Gastroesophageal sphincter (tissue), 4 donors: Measurements from ENCODE around the gene SLC16A11. TPM values are rescaled to one million over a fixed set of nuclear protein-coding genes. Genes with fewer than 3 reads are reported as not detected.

ENCODE experiments used
- ATAC-seq: fragments of 150-250 bp; one replicate; pipeline ENCODE4 v1.9.1; 2016; ENCODE audit warnings: mild to moderate bottlenecking, moderate library complexity
- H3K27ac ChIP-seq, 4 donors: fragments of 200-600 bp; sonication (generic) in 3 of 4; 1 replicate in 3 of 4; 2 replicates in 1 of 4; pipeline ENCODE4 v1.5.1; 2016 to 2019
- H3K27me3 ChIP-seq: fragments of 200-600 bp; sonication (generic); one replicate; pipeline ENCODE4 v1.5.1; 2019
- H3K36me3 ChIP-seq, 2 donors: fragments of 200-600 bp; sonication (generic); one replicate each; pipeline ENCODE4 v1.5.1; 2019; ENCODE audit warnings: control low read depth in 1 of 2
- H3K4me1 ChIP-seq, 3 donors: fragments of 200-600 bp; sonication (generic); 1 replicate in 2 of 3; 2 replicates in 1 of 3; pipeline ENCODE4 v1.5.1; 2016 to 2019; ENCODE audit warnings: control low read depth in 2 of 3
- H3K4me3 ChIP-seq, 2 donors: fragments of 200-600 bp; sonication (generic); one replicate each; pipeline ENCODE4 v1.5.1; 2019; ENCODE audit warnings: mild to moderate bottlenecking in 1 of 2, moderate library complexity in 1 of 2
- H3K9me3 ChIP-seq, 3 donors: fragments of 200-600 bp; sonication (generic); one replicate each; pipeline ENCODE4 v1.5.1; 2017 to 2019; ENCODE audit warnings: control low read depth in 2 of 3
- EP300 ChIP-seq: sonication (generic); formaldehyde crosslinking; IDR thresholded peaks from one replicate; pipeline ENCODE4 v1.6.1; 2017; ENCODE audit warnings: antibody characterized with exemption, mild to moderate bottlenecking
- POLR2A ChIP-seq, 2 donors: fragments of 450-650 bp; IDR thresholded peaks; one replicate each; pipeline ENCODE4 v1.6.1; 2017; ENCODE audit warnings: antibody characterized with exemption in 2 of 2, mild to moderate bottlenecking in 2 of 2, moderate library complexity in 1 of 2
- POLR2AphosphoS5 ChIP-seq: sonication (generic); formaldehyde crosslinking; IDR thresholded peaks from one replicate; pipeline ENCODE4 v1.6.1; 2017; ENCODE audit warnings: antibody characterized with exemption
- WGBS, 2 donors: methylation state at CpG; one replicate each; pipeline ENCODE4 v1.1.5; 2018; ENCODE audit warnings: low coverage in 1 of 2; 5-methylcytosine and 5-hydroxymethylcytosine counted together
- total RNA-seq, 4 donors: library from RNA; depleted of rRNA; stranded (reverse); fragments of >200 nt; gene quantifications; one replicate each; pipeline ENCODE4 v1.1.0, GENCODE V29; 2016
- TF ChIP-seq, protein P1 (sequence below), 4 experiments: fragments of 200-600 bp in 2 of 4; fragments of 450-650 bp in 2 of 4; sonication (generic) in 1 of 4; IDR thresholded peaks; one replicate each; pipeline ENCODE4 v1.5.1; 2017 to 2019; ENCODE audit warnings: antibody characterized with exemption in 4 of 4, mild to moderate bottlenecking in 2 of 4, moderate library complexity in 2 of 4

Gene SLC16A11
- total RNA-seq, 4 donors from 2014 or later, result 0.32 to 0.54 (median 0.39) TPM; not detected in 1

DNA sequence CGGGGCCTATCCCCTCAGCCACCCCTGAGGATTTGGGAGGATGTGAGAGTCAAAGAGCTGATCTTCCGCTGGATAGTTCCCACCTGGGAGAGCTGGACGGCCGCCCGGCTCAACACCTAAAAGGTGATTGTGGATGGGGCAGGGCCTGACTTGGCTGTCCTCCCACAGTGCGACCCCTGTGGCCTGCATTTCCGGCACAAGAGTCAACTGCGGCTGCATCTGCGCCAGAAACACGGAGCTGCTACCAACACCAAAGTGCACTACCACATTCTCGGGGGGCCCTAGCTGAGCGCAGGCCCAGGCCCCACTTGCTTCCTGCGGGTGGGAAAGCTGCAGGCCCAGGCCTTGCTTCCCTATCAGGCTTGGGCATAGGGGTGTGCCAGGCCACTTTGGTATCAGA lies 16.6 kb downstream of the SLC16A11 start:
- WGBS, 2 donors, result 82% methylated on average over 6 of the region's 13 CpGs; no CpG with 5 or more reads in 1 of the 2 donors

DNA sequence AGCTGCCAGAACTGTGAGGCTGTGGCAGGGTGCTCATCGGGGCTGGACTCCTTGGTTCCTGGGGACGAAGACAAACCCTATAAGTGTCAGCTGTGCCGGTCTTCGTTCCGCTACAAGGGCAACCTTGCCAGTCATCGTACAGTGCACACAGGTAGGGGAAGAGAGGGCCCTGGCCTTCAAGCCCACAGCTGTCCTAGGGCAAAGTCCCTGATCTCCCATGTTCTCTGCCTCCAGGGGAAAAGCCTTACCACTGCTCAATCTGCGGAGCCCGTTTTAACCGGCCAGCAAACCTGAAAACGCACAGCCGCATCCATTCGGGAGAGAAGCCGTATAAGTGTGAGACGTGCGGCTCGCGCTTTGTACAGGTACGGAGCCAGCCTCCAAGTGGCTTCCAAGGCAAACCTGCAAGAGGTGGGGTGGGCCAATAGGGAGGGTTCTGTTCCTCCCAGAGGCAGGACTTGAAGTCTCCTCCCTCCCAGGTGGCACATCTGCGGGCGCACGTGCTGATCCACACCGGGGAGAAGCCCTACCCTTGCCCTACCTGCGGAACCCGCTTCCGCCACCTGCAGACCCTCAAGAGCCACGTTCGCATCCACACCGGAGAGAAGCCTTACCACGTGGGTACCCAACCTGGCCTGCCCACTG lies 17.3 kb downstream of the SLC16A11 start:
- H3K27me3 ChIP-seq, result peaks cover 45% of the 10 kb centered on the region
- no peaks in the 10 kb centered on the region for H3K36me3 ChIP-seq
- 84% methylated on average over 12 of the region's 29 CpGs; no CpG with 5 or more reads in 1 of the 2 donors for WGBS, 2 donors
- H3K27ac ChIP-seq, result peak overlapping the region in 2 of 4 donors; percentile 1 to 43
- peaks cover 0 to 34% (median 3%) of the 10 kb centered on the region in 3 donors for H3K4me1 ChIP-seq
- TF ChIP-seq, protein P1, sequence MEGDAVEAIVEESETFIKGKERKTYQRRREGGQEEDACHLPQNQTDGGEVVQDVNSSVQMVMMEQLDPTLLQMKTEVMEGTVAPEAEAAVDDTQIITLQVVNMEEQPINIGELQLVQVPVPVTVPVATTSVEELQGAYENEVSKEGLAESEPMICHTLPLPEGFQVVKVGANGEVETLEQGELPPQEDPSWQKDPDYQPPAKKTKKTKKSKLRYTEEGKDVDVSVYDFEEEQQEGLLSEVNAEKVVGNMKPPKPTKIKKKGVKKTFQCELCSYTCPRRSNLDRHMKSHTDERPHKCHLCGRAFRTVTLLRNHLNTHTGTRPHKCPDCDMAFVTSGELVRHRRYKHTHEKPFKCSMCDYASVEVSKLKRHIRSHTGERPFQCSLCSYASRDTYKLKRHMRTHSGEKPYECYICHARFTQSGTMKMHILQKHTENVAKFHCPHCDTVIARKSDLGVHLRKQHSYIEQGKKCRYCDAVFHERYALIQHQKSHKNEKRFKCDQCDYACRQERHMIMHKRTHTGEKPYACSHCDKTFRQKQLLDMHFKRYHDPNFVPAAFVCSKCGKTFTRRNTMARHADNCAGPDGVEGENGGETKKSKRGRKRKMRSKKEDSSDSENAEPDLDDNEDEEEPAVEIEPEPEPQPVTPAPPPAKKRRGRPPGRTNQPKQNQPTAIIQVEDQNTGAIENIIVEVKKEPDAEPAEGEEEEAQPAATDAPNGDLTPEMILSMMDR (IDR thresholded peaks at IDR 0.05), result no peak
- no peak for TF ChIP-seq POLR2A (IDR thresholded peaks at IDR 0.05)
- TF ChIP-seq EP300, result no peak
- TF ChIP-seq POLR2AphosphoS5, result no peak
- H3K4me3 ChIP-seq, result no peak overlapping the region
- H3K9me3 ChIP-seq, result no peaks in the 10 kb centered on the region
- no peak for ATAC-seq

More for the DNA sequence above, 16.6 kb downstream of the SLC16A11 start:
- Histone ChIP-seq H3K36me3 (no peaks in the 10 kb centered on the region), H3K4me1 (peaks cover 0 to 26% (median 0%) of the 10 kb centered on the region in 3 donors), H3K27me3 (peaks cover 38% of the 10 kb centered on the region), H3K9me3 (no peaks in the 10 kb centered on the region), H3K4me3 (no peak overlapping the region), H3K27ac (peak overlapping the region in 2 of 4 donors; percentile 1 to 27)
- no peak for ATAC-seq
- TF ChIP-seq, protein P1 (IDR thresholded peaks at IDR 0.05), result no peak
- no peak for TF ChIP-seq EP300
- TF ChIP-seq POLR2AphosphoS5, result no peak
- no peak for TF ChIP-seq POLR2A (IDR thresholded peaks at IDR 0.05)

DNA sequence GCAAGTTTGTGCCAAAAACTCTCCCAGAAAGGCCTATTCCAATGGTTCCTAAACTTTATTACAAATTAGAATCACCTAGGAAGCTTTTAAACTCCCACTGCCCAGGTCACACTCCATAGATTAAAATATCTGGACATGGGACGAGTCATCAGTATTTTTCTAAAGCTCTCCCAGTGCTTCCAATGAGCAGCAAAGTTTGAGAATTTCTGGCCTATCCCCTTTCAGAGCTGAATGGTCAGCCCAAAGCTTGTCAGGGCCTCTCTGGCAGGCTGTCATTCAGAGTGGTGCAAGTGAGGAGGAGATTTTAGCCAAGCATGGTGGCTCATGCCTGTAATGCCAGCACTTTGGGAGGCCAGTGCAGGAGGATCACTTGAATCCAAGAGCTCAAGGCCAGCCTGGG lies 18.6 kb downstream of the SLC16A11 start:
- peaks cover 51% of the 10 kb centered on the region for H3K27me3 ChIP-seq
- H3K9me3 ChIP-seq, result no peaks in the 10 kb centered on the region
- TF ChIP-seq POLR2AphosphoS5 (no peak), EP300 (no peak), POLR2A (IDR thresholded peaks at IDR 0.05) (no peak)
- TF ChIP-seq, protein P1 (IDR thresholded peaks at IDR 0.05), result no peak
- H3K36me3 ChIP-seq, result no peaks in the 10 kb centered on the region
- no peak overlapping the region for H3K27ac ChIP-seq
- peaks cover 0 to 46% (median 6%) of the 10 kb centered on the region in 3 donors for H3K4me1 ChIP-seq
- WGBS, 2 donors, result 80% methylated on average over 1 of the region's 1 CpG; no CpG with 5 or more reads in 1 of the 2 donors
- no peak for ATAC-seq
- no peak overlapping the region for H3K4me3 ChIP-seq

DNA sequence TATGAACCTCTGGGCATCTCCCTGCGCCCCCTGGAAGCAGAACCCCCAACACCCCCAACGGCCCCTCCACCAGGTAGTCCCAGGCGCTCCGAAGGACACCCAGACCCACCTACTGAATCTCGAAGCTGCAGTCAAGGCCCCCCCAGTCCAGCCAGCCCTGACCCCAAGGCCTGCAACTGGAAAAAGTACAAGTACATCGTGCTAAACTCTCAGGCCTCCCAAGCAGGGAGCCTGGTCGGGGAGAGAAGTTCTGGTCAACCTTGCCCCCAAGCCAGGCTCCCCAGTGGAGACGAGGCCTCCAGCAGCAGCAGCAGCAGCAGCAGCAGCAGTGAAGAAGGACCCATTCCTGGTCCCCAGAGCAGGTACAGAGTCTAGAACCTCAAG lies 19.5 kb downstream of the SLC16A11 start:
- no peaks in the 10 kb centered on the region for H3K9me3 ChIP-seq
- H3K4me1 ChIP-seq, result peaks cover 0 to 55% (median 8%) of the 10 kb centered on the region in 3 donors
- peak overlapping the region in 1 of 4 donors; percentile 8 for H3K27ac ChIP-seq
- no peak for TF ChIP-seq POLR2A (IDR thresholded peaks at IDR 0.05)
- no peak for TF ChIP-seq EP300
- no peak for TF ChIP-seq POLR2AphosphoS5
- TF ChIP-seq, protein P1 (IDR thresholded peaks at IDR 0.05), result no peak
- peaks cover 51% of the 10 kb centered on the region for H3K27me3 ChIP-seq
- peak overlapping the region in 1 of 2 donors; percentile 41 for H3K4me3 ChIP-seq
- ATAC-seq, result no peak
- H3K36me3 ChIP-seq, result no peaks in the 10 kb centered on the region
- WGBS, 2 donors, result no CpG with 5 or more reads among the region's 8 CpGs
